Left forelimb (tissue), 1 donor: Measurements from ENCODE around the gene PTGDS.
A peak's percentile ranks its signal among the peaks of the same experiment; 100 is the strongest.

Experiments used
- DNase-seq: peaks from one replicate; pipeline ENCODE4 v3.0.0-alpha.2; 2018; ENCODE audit warnings: low spot score

The PTGDS gene

DNA sequence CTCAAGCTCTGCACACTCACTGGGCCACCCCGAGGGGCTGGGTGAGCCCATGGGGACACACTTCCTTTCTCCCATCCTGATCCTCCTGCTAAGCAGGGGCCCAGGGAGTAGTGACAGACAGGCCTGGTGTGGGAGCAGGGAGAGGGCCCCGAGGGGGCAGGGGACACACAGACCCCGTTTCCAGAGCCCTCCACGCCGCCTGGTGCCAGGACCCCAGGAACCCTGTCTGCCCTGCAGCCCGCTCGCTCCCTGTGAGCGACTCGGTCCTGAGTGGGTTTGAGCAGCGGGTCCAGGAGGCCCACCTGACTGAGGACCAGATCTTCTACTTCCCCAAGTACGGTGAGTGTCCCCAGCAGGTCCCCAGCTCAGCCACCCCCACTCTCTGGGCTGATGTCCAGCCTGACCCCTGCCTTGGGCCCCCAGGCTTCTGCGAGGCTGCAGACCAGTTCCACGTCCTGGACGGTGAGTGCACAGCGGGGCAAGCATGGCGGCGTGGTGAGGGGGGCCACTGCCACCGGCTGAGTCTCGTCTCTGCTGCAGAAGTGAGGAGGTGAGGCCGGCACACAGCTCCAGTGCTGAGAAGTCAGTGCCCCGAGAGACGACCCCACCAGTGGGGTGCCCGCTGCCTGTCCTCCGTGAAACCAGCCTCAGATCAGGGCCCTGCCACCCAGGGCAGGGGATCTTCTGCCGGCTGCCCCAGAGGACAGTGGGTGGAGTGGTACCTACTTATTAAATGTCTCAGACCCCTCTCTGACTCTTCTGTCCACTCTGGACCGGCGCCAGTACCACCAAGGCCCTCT, 30.9 kb upstream of the PTGDS start:
- DNase-seq = no peak

DNA sequence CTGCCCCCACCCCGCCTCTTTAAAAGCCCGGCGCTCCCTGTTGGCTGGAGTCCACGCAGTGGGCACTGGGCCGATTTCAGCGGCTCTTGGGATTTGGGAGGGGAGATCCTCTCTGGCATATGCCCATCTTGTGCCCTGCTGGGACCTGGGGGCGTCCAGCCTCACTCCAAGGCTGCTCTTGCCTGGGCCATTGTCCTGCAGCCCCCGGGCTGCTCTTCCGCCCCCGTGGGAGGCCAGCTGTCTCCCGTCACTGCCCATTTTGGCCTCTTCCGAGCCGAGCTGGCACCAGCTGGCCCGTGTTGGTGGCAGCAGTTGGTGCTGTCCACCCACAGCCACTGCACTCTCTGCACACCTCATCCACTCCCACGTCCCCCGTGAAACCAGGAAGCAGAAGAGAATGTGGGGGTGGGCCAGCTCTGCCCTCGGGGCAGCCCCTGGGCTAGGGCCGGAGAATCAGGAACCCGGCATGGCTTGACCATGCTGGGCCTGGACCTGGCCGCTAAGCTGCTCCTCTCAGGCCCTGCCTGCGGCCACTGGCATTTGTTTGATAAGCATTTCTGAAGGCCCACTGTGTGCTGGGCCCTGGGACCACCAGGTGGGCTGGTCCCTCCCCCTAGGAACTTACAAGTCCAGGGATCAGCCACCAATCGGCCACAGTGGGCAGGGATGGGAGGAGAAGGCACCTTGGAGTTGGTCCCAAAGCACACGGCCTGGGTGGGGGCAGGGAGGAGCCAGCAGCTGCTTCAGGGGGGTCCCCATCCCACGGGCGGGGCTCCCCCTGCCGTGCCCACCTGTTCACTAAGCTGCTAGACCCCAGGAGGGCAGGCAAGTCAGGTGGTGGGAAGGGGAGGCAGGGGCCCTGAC, 30.0 kb upstream of the PTGDS start:
- no peak for DNase-seq

DNA sequence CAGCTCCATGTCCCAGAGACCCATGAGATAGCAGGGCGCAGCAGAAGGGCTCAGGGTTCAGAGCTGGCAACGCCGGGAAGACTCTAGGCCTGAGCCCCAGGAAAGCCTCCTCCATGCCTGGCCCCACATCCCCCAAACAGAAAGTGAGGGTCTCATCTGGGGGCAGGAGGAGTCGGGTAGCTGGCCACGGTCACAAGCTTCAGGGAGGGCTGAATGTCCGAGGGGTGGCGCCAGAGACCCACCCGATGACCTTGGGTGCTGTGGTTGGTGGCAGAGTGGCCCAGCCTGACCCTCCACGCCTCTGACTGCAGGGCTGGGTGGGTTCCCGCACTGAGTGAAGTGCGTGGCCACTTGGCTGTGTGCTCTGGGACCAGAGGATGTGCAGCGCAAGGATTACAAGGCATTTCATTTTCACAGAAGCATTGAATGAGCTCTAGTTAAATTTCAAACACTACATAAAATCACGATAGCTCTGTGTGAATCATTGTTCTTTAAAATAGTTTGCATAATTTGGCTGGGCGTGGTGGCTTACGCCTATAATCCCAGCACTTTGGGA, 29.3 kb upstream of the PTGDS start:
- no peak for DNase-seq

DNA sequence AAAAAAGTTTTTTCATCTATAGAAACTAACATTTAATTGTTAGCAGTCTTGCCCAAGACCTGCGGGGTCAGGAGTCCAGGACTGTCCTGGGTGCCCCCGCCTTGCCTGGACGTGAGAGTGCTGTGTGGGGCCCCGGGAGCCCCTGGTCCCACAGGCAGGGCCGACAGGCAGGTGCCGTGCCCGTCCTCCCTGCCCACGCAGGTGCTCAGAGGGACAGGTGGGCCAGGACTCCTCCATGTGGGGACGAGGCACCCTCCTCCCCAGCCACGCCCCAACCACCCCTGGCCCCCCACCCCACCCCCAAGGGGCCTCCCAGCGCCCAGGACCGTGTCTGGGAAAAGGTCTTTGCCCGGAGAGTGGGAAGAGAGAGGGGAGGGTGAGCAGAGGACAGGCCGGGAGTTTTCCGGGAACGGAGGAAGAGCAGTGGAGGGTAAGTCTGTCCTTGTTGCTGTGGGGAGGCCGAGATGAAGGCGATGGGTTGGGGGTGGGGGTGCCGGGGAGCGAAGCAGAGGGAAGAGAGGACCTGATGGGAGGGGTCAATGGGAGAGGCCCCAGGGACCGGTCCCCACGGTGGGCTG, 28.0 kb upstream of the PTGDS start:
- no peak for DNase-seq

DNA sequence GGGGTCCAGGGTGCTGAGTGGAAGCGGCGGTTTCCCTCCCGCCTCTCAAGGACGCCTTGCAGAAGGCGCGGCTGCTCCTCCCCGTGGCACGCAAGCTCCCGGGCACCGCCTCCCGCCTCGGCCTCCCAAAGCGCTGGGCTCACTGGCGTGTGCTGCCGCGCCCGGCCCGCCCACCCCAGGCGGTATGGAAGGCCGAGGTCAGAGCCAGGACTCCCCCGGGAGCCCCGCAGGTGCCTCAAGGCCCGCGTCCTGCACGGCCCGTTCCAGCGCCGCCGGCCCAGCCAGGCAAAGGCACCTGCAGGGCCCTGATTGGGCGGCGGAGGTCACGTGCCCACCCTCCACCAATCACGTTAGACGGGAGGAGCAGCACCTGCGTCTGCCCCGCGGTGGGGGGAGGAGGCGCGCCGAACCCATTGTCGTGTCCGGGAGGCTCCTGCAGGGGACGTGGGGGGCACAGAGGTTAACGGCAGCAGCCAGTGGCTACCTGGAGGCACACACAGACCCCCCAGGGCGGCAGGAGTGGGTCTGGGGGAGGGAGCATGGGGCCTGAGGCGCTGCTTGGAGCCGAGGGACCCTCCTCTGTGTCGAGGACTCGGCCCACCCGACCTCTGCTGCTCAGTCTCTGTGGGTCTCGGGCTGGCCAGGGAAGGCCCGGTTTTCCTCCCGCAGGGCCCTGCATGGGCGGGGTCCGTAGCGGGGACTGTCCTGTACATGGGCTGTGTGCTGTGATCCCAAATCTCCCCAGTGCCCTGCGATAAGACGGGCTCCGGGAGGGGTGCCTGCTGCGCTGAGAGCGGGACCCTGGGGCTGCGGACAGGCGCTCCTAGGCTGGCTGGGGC, 27.3 kb upstream of the PTGDS start:
- peak; percentile 90 for DNase-seq

DNA sequence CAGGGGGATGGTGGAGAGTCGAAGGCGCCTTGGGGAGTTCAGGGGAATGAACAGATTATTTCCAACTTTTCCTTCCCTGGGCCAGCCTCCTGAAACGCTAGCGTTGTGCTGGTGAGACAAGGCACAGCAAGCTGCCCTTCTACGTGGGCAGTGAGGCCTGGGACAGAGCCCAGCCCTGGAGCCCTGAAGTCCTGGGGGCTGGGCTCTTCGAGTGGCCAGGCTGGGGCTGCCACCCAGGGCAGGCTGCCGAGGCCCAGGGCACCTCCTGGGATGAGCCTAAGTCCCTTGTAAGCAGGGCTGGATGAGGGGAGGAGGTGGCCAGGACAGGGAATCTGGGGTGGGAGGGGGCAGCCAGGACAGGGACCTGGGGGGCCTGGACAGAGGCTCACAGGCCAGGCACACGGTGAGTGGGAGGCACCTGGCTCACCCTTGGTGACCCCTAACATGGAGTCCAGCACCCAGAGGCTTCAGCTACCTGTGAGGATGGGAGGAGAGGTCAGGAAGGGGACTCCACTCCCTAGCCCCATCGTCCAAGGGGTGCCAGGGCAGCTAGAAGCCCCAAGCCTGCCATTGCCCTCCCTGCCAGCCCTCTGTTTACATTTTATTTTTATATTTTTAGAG, 26.5 kb upstream of the PTGDS start:
- DNase-seq = no peak

DNA sequence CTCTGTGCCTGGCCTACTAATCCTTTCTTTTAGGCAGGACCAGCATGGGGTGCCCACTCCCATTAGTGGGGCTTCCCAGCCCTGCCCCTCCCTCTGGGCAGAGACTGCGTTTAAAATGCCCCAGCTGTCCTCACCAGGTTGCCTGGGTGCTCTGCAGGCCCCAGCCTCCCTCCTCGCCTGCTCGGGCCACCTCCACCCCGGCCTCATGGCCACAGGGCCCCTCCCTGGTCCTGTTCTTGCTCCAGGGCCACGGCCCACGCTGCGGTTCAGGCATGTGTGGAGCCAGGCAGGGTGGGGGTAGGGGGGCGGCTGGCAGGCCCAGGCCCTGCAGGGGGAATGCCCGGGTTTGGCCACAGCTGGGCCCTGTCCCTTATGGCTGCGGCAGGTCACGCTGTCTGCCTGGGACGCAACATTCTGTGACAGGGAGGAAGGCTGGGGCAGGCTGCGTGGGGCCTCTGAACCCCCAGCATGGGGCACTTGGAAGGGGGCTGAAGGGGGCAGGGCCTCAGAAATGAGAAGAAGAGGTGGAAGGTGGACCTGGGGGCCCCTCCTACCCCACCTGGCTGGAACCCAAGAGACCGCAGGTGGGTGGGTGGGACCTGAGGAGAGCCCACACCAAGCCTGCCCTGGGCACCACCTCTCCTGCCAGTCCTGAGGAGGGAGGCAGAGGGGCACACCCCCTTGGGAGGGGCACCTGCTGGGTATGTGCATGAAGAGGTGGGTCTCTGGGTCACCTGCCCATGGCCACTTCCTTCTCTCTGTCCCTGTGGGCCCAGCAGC, 25.6 kb upstream of the PTGDS start, which contains the start of gene LCN12:
Gene LCN12 (plus strand): TSS at position 733 of the 780 bp plus-strand sequence. CDS start 55 bp downstream, outside the sequence.
- no peak for DNase-seq

DNA sequence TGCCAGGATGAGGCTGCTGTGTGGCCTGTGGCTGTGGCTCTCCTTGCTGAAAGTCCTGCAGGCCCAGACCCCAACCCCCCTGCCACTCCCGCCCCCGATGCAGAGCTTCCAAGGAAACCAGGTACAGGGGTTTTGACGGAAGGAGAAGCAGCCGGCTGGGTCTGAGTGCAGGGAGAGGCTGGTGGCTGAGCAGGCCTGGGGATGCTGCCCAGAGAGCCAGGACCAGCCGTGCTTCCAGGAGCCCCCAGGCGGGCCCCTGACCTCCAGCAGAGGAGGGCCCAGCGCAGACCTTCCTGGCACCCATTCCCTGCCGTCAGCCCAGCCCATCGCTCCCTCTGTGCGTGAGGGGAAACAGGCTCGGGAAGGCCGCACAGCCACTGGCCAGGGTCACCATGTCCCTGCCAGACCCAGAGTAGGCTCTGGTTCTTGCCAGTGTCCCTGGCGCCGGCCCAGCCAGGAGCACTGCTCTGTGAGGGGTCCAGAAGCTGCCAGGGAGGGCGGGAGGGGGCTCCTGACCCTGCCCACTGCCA, 24.9 kb upstream of the PTGDS start:
- DNase-seq = no peak

DNA sequence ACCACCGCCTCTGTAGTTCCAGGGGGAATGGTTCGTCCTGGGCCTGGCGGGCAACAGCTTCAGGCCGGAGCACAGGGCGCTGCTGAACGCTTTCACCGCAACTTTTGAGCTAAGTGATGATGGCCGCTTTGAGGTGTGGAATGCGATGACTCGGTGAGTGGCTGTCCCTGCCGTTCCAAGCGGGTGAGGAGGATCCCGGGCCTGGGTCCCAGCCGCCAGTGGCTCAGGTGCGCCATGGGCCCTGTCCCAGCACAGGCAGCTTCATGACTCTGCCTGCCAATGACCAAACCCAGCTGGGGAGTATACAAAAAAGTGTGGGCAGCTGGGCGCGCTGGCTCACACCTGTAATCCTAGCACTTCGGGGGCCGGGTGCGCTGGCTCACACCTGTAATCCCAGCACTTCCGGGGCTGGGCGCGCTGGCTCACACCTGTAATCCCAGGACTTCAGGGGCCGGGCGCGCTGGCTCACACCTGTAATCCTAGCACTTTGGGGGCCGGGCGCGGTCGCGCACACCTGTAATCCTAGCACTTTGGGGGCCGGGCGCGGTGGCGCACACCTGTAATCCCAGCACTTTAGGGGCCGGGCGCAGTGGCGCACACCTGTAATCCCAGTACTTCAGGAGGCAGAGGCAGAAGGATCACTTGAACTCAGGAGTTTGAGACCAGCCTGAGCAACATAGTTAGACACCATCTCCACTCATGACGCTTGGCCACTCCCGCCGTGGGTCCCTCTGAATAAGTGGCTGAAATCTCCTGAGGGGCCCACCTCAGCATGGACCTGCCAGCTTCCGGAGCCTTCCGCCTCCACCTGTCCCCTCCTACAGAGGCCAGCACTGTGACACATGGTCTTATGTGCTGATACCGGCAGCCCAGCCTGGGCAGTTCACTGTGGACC, 24.2 kb upstream of the PTGDS start:
- DNase-seq = no peak

DNA sequence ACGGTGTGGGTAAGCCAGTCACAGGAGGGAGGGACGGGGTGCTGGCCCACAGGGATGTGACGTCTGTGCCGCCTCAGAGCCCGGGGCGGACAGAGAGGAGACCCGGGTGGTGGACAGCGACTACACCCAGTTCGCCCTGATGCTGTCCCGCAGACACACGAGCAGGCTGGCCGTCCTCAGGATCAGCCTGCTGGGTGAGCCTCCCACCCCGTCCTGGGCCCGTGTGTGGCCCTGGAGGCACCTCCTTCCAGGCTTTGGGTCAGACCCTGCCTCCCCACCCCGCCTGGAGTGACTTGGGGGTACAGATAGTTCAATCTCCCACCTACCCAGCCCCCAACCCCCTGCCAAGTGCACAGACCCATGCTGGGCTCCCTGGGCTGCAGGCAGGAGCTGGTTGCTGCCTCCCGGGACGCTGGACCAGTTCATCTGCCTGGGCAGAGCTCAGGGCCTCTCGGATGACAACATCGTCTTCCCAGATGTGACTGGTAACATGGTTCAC, 23.5 kb upstream of the PTGDS start:
- no peak for DNase-seq

DNA sequence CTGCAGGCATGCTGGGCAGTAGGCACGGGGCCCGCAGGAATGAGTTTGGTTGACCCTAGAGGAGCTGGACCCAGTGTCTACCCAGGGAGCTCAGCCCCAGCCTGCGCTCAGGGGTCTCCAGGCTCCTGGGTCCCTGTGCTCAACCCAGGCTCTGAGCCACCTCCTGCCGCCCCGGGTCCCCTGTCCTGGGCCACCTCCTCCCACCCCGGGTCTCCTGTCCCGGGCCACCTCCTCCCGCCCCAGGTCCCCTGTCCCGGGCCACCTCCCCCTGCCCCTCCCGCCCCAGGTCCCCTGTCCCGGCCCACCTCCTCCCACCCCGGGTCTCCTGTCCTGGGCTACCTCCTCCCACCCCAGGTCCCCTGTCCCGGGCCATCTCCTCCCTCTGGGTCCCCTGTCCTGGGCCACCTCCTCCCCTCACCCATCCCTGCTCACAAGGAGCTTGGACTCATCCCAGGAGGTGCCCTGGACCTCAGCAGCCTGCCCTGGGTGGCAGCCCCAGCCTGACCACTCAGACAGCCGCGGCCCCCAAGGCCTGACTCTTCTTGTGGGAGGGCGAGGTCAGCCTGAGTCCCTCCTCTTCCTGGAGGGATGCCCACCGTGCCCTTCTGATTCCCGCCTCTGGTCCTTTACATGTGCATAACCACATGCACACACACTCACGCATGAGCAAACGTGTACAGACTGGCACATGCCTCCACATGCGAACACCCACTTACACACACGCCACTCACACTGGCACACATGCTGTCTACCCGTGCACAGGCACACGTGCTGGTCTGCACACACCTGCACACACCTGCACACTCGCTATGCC, 22.8 kb upstream of the PTGDS start:
- DNase-seq = no peak

DNA sequence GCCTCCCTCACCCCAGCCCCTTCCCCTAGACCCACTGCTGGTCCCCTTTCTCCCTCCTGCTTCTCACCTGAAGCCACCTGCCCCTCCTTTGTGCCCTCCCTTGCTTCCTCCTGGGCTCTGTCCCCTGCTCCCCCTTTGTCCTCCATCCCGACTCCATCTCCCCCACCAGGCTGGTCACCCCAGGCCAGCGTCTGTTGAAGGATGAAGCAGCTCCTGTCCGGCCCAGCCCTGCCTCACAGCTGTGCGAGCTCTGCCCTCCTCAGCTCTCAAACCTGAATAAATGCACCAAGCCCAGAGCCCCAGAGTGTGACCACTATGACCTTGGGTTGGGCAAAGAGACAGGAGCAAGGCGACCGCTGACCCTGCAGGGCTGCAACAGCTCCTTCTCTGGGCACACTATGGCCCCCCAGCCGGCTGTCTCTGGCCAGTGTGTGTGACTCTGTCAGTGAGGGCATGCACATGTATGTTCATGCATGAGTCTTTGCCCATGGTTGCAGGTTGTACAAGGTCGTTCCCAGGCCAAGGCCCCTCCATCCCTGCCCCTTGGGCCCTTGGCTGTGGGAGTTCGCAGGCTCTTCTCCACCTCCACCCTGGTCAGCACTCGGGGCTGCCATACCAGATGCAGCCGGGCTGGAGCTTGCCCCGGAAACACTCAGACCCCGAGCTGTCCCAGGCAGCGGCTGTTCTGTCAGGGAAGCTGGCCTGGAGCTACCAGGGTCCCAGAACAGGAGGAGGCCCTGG, 21.9 kb upstream of the PTGDS start:
- DNase-seq = no peak

DNA sequence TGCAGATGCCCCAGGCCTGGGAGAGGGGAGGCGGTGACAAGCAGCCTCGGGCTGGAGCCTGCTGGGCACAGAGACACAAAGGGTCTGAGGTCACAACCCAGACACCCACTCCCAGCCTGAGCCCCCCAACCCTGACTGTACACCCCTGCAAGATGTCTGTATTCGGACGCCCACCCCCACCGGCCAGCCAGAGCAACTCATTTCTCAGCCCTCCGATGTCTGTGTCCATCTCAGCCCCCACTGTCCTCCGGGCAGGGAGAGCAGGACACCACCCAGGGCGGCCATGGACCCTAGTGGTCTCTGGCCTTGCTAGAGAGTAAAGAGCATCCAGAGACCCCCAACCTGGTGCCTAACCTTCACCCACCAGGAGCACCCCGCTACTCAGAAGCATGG, 21.4 kb upstream of the PTGDS start:
- no peak for DNase-seq

DNA sequence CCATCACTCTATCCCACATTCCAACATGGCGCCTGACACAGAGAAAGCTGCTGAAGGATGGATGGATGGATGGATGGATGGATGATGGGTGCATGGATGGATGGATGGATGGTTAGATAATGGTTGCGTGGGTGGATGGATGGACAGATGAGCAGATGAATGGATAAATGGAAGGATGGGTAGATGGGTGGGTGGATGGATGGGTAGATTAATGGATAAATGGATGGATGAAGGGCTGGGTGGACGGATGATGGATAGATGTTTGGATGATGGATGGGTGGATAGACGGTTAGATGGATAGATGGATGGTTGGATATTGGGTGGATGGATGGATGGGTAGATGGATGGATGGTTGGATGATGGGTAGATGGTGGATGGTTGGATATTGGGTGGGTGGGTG, 20.7 kb upstream of the PTGDS start:
- no peak for DNase-seq

DNA sequence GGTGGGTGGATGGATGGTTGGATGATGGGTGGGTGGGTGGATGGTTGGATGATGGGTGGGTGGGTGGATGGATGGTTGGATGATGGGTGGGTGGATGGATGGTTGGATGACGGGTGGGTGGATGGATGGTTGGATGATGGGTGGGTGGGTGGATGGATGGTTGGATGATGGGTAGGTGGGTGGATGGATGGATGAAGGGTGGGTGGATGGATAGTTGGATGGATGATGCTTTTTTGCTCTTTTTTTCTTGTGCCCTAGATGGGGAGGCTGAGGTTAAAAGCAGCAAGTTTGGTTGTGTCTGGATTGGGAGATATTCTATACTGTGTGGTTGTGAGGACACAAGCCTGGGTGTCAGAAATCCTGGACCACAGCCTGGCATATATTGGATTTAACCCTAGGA, 19.8 kb upstream of the PTGDS start:
- DNase-seq = no peak

DNA sequence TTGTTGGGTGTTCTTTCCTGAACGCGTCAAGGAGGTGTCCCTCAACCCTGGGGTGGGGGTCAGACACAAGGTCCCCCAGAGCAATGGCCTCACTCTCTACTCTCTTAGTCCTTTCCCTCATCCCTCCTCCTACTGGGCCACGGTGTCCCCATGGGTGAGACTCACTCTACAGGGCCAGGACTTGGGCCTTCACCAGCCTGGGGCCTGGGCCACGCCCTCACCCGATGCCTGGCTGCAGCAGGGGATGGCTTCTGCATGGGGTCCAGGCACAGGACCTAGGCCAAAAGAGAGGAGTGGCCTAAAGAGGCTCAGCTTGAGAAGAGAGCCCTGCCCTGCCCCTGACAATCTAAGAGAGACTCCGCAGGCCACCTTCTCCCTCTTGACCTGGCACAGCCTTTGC, 19.4 kb upstream of the PTGDS start:
- no peak for DNase-seq

DNA sequence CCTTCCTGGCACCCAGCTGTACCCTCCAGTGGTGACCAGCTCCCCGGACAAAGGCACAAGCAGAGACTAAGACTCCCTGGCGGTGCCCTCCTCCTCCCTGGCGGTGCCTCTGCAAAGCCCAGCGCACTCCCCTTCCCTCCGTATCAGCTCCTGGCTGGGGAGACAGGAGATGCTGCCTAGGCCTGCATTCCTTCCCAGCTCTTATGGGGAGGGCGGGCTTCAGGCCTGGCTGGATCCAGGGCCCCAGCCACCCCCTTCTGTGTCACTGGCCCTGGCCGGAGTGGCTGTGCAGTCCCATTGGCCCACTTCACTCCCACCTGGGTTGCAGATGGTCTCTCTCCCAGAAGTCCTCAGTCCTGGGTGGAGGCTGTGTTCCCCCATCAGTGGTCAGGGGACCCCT, 18.8 kb upstream of the PTGDS start:
- DNase-seq = no peak
